PC-3 (cell line): Measurements from ENCODE around the gene CTSC.

ENCODE experiments used
- CTCF ChIP-seq: fragments of 300-600 bp; sonication (generic); conservative IDR thresholded peaks from 2 replicates; pipeline ENCODE4 v1.5.1; 2017; ENCODE audit warnings: antibody characterized with exemption, low read depth, mild to moderate bottlenecking, low read length
- EZH2 ChIP-seq: fragments of 300-600 bp; sonication (generic); IDR thresholded peaks from one replicate; pipeline ENCODE4 v1.6.1; 2017; ENCODE audit warnings: antibody characterized with exemption, mild to moderate bottlenecking, low read length; ENCODE audit not compliant: unreplicated experiment
- EZH2phosphoT487 ChIP-seq: fragments of 300-600 bp; sonication (generic); IDR thresholded peaks from 2 replicates; pipeline ENCODE4 v1.6.1; 2018; ENCODE audit warnings: mild to moderate bottlenecking, antibody characterized with exemption, low read length, borderline replicate concordance

DNA sequence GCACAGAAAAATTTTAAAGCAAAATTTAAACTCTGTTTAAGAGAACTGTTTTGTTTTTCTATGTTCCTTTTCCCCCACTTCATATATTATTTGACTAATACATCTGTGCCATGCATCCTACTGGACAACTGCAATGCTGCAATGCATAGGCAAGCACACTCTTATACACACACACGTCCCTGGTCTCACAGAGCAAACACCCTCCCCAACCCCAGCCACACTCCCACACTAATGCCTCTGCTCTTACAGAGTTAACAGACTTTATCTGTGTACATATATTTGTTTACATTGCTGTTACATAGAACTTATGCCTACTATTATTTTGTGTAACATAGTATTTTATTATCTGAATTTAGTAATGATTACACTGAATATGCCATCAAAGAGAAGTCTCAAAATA, 25.5 kb upstream of the CTSC start:
- TF ChIP-seq CTCF (no peak), EZH2 (no peak), EZH2phosphoT487 (no peak)
